ENCODE results near the gene STK33.

The STK33 gene

DNA sequence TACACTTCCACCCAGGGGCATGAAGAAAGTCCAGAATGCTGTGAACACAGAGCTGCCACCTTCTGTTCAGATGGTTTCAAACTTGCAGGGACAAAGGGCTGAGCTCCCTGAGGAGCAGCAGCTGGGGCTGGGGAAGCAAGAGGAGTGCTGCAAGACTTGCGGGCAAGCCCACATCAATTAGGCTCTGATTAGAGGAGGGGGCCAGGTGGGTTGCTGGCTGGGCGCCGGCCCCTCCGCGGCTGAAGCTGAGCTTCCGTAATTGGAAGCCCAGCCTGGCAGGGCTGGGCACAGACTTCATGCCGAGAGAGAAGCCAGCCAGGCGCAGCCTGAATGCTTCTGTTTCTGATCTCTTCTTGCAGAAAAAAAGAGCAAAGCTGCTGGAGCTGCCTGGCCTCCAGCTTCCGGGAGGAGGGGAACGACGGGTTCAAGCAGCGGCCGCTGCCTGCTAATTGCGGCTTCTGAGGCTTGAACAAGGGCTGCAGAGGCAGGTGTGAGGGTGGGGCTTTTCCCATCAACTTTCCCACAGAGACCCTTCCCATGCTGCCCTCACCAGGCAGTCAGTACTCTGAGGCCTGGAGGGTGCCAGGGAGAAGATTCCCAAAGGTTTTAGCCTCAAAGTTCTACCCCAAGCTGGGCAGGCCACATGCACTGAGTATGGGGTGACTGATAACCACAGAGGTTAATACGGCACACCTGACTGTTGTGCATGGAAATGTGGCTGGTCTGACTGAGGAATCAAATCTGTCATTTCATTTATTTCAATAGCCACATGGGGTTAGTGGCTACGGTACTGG lies 239.2 kb downstream of the STK33 start:
- DNase-seq: no peak

DNA sequence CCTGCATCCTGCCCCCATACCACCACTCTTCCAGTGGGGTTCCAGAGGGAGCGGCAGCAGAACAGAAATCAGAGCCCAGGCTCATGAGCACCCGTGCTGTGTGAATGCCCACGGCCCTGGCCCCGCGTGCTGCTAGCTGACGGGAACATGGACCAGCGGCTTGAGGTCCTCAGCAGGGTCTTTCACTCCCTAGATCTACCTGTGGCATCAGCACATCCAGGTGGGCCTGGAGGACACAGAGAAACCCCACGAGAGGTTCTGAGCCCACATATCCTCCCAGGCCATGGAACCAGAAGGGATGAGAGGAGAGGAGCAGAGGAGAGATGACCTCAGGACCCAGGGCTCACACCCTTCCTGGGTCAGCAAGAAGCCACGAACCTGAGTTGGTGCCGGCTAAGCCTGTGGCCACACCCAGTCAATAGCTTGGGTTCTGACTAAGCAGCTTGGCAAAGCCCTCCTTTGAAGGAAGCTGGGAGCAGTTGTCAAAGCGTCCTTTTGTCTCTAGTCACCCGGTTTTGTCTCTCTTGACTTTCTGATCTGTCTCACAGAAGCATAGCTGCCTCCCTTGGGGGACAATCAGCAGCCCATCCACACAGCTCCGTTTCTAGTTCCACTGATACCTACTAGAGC lies 241.0 kb downstream of the STK33 start:
- DNase-seq: no peak

DNA sequence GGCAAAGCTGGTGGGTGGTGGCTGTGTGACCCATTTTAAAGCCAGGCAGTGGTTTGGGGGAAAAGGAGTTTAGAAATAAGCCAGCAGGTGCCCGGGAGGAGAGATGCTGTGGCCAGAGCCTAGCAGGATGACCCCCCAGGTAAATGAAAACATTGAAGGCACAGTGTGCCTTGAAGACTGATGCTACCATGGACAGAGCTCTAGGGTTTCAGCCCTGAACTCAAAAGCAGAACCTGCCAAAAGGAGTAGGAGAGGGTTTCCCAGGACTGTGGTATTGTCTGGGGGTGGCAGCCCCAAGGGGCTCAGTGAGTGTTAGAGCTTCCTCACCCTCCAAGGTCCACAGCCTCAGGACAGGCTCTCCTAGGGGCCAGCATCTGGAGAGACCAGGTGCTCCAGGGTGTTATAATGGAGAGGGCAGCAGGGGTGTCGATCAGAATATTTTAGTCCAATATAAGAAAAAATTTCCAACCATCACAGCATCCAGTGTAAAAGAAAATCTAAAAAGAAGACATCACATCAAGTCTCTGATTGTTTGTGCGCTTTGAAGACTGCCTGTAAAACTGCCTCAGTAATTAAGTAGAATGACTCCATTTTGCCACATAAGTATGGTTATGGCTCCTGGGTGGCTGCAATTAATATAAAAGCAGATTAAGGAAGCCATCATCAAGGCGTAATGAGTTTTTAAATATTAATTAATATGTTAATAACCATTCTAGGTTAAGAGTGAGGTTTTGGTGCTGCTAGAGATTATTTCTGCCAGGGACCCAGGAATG lies 241.7 kb downstream of the STK33 start:
- DNase-seq: no peak

DNA sequence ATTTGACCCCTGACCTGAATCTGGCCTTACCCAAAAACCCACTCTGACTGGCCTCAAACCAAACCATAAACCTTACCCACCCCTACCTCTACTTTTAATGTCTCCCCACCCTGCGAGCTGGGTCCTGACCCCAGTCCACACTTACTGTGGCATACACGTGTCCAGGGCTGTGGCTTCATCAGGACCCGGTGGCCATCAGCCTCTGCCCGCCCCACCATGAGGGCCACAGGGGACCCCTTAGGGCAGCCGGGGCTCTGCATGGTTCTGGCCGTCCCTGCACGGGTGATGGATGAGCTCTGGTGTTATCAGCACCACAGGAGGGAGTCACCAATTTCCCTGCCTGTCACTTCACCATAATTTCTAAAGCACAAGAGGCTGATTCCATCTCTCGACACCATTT lies 242.8 kb downstream of the STK33 start:
- no peak for DNase-seq

DNA sequence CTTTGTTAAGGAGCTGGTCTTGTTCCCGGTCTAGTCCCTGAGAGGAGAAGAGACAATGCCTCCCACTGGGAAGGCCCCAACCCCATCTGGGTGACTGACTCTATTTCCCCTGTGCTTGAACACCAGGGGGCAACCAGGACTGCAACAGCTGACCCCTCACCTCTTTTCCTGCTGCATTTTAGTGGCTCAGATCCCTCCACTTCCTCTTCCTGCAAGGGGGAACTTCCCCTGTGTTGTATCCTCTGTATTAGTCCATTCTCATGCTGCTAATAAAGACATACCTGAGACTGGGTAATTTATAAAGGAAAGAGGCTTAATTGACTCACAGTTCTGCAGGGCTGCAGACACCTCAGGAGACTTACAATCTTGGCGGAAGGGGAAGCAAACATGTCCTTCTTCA lies 246.1 kb downstream of the STK33 start:
- no peak for DNase-seq

DNA sequence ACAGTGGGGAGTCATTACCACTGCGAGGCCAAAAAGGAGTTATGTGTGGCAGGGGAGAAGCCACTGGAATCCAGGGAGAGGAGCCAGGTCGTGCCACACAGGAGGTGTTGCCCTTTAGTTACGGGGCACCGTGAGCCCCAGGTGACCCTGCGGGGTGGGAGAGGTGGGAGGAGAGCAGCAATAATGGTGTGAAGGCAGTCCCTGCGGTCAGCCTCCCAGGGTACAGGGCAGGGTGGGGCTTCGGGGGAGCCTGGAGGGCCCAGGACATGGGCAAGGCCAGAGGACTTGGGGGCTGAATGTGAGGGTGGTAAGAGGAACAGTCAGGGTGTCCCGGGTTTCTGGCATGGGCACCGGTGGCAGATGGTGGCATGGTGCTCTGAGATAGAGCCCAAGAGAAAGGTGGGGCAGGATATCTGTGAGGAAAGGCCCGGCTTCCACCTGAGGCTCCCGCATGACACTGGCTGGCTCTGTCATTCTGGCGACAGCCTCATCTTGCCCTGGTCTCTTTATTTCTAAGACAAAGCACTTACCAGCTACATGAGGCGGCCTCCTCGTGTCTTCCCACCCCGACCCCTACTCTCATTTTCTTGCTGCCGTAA lies 247.8 kb downstream of the STK33 start:
- no peak for DNase-seq

DNA sequence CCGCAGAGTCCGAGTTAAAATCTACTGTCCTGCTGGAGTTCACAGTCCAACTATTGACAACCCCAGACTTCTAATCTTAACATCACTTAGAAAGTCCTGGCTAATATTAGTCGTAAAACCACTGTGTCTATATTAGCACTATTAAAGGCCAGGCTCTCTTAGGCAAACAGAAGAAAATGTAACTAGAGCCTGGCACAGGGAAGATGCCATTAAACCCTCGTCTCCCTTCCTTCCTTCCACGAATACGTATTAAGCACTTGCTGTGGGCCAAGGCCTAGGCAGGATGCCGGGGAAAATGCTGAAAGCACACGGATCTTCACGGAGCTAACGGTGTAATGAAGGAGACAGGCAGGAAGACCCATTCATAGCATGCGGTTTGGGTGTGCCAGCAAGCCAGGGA lies 248.8 kb downstream of the STK33 start:
- no peak for DNase-seq

DNA sequence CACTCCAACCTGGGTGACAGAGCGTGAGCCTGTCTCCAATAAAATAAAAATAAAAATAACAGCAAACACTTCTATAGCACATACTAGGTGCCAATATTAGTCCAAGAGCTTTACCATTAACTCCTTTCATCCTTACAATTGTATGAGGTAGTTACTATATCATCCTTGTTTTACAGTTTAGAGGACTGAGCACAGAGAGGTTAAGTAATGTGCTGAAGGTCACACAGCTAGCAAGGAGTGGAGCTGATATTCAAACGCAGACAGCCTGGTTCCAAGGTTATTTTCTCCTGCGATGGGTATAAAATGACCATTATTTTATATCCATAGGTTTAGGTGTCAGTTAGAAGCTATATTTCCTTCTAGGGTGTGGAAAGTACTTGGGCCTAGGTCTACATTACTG lies 249.7 kb downstream of the STK33 start:
- no peak for DNase-seq

DNA sequence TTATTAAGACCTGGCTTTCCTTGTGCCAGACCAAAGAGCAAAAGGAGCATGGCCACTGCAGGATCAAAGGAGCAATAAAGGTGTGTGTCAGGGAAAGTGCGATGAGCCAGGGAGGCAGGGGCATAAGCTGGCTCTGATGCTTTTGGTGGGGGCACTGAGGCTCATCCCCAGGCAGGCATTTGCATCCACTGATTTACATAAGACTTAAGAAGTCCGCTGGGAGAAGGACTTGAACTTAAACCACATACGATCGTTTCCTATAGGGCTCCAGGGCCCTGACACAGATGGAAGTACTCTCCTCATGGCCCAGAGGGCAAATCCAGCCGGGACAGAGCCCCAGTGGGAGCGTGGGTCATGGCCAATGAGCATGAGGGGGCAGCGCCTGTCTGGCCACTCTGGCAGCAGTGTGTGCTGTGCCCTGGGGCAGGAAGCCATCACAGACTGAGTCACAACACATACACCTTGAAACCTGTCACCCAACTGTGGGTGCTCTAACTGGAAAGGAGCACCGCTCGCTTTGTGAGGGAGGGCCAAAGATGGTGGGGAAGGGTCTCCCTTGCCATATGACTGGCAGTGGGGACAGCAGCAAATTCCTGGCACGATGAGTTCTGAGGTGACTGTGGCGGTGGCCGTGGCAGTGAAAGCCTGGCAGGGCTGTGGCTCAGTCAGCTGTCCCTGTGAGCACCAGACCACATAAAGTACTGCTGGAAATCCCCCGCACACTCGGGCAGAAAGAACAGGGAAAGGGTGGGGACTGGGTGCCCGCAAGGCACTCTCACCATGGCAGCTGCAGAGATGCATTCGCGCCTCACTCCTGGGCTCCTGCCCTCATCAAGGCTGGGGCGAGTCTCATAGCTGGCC lies 251.0 kb downstream of the STK33 start:
- no peak for DNase-seq

DNA sequence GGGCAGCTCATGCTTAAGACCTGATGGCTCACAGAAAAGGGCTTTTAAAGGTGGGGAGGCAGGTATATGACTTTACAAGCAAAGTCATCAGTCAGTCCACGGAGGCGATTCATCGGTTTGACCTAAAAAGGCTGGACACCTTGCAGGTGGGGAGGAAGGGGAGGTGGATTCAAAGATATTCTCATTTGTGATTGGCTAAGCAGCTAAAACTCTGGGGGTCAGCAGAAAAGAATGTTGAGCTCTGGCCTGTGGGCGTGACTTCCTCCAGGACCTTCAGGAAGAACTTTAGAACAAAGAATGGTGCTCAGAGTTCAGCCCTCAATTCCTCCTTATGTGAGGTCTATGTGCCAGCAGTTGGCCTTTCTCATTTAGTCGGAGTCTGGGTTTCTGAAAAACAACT lies 252.0 kb downstream of the STK33 start:
- no peak for DNase-seq
